ENCODE measurements around the gene RPL32. TPM values are rescaled to one million over a fixed set of nuclear protein-coding genes. Genes with fewer than 3 reads are reported as not detected.
A peak's percentile ranks its signal among the peaks of the same experiment; 100 is the strongest.

The RPL32 gene
- total RNA-seq (2021): 1,982 and 2,021 TPM in 2 replicates
- long read RNA-seq, transcript RPL32-207 (3 exons, 631 nt): minor isoform, 14 of 576 reads
- long read RNA-seq, transcript RPL32-202 (3 exons, 1,734 nt): minor isoform, 18 of 576 reads
- long read RNA-seq, transcript RPL32-204 (4 exons, 2,117 nt): major isoform, 521 of 576 reads
- long read RNA-seq, partial matches to known transcripts: 8 of 576 reads
- long read RNA-seq, other reads (novel, unspliced or antisense): 14 of 576 reads

- H2BK15ac ChIP-seq (ENCODE audit: low read depth, low read length): no peak within 1 kb of the TSS
- peaks cover 6% of the 10 kb centered on the region for H3K9me3 ChIP-seq (ENCODE audit: control insufficient read depth, low read depth, low read length)
- peak within 1 kb of the TSS; percentile 84 for H3K23ac ChIP-seq (ENCODE audit: insufficient read length, low read depth, low read length)
- no peak within 1 kb of the TSS for H2BK20ac ChIP-seq (ENCODE audit: low read depth, low read length, poor library complexity, severe bottlenecking)
- Mint-ChIP-seq H3K27ac (peak within 1 kb of the TSS; percentile 99 to 100 (median 100)), H3K4me1 (peaks cover 45 to 48% of the 10 kb centered on the region in 2 experiments), H3K4me3 (peak within 1 kb of the TSS; percentile 96 to 98), H3K9me3 (peaks cover 8% of the 10 kb centered on the region in 2 experiments), H3K27me3 (ENCODE audit: low read depth) (no peaks in the 10 kb centered on the region), H3K36me3 (ENCODE audit: insufficient read depth in 1 of 3, low read depth in 3 of 3) (peaks cover 44 to 53% (median 53%) of the 10 kb centered on the region in 3 experiments)
- peak within 1 kb of the TSS; percentile 84 for H3K4me2 ChIP-seq (ENCODE audit: insufficient read depth, insufficient read length, low read length)
- H3K79me1 ChIP-seq (ENCODE audit: insufficient read depth, low read depth, low read length, poor library complexity, severe bottlenecking): peaks cover 10% of the 10 kb centered on the region
- H2BK5ac ChIP-seq (ENCODE audit: insufficient read length, low read length): peak within 1 kb of the TSS; percentile 99
- peak; percentile 83 for DNase-seq
- no peaks in the 10 kb centered on the region for H3K27me3 ChIP-seq (ENCODE audit: insufficient read depth, low read length)
- H3K4ac ChIP-seq (ENCODE audit: low read depth, low read length): peak within 1 kb of the TSS; percentile 99
- H3K14ac ChIP-seq (ENCODE audit: insufficient read depth, low read length): peak within 1 kb of the TSS; percentile 98
- H3K9ac ChIP-seq (ENCODE audit: extremely low read depth, insufficient read length, low read length): peak within 1 kb of the TSS; percentile 100
- peak within 1 kb of the TSS; percentile 95 for H3T11ph ChIP-seq (ENCODE audit: low read length)
- no CpG with 5 or more reads among the region's 43 CpGs for WGBS (ENCODE audit: extremely low coverage, insufficient read length, low lambda C conversion rate)
- peak within 1 kb of the TSS; percentile 99 for H4K5ac ChIP-seq (ENCODE audit: insufficient read length, low read depth, low read length)
- TF ChIP-seq, protein P1, sequence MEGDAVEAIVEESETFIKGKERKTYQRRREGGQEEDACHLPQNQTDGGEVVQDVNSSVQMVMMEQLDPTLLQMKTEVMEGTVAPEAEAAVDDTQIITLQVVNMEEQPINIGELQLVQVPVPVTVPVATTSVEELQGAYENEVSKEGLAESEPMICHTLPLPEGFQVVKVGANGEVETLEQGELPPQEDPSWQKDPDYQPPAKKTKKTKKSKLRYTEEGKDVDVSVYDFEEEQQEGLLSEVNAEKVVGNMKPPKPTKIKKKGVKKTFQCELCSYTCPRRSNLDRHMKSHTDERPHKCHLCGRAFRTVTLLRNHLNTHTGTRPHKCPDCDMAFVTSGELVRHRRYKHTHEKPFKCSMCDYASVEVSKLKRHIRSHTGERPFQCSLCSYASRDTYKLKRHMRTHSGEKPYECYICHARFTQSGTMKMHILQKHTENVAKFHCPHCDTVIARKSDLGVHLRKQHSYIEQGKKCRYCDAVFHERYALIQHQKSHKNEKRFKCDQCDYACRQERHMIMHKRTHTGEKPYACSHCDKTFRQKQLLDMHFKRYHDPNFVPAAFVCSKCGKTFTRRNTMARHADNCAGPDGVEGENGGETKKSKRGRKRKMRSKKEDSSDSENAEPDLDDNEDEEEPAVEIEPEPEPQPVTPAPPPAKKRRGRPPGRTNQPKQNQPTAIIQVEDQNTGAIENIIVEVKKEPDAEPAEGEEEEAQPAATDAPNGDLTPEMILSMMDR (conservative IDR thresholded peaks at IDR 0.05): peak; percentile 89
- H2AFZ ChIP-seq (ENCODE audit: low read length): no peak within 1 kb of the TSS
- peaks cover under 1% of the 10 kb centered on the region for H4K20me1 ChIP-seq (ENCODE audit: control insufficient read depth, insufficient read depth, insufficient read length)
- peak within 1 kb of the TSS; percentile 83 for H2BK12ac ChIP-seq (ENCODE audit: insufficient read length, low read depth, low read length)
- H4K91ac ChIP-seq (ENCODE audit: insufficient read length, low read depth, low read length): peak within 1 kb of the TSS; percentile 97
- H3K56ac ChIP-seq (ENCODE audit: insufficient read length, low read depth, low read length): peak within 1 kb of the TSS; percentile 84
- H4K8ac ChIP-seq (replicated peaks; ENCODE audit: insufficient read length, low read depth, low read length): peak within 1 kb of the TSS; percentile 98
- peak within 1 kb of the TSS; percentile 97 for H3K18ac ChIP-seq (ENCODE audit: insufficient read length, low read depth, low read length)
- peaks cover 8% of the 10 kb centered on the region for H3K23me2 ChIP-seq (ENCODE audit: insufficient read length, low read depth, low read length, poor library complexity, severe bottlenecking)
- H3K4me1 ChIP-seq (ENCODE audit: insufficient read depth, low read length): peaks cover 3% of the 10 kb centered on the region
- H2AK5ac ChIP-seq (ENCODE audit: insufficient read length, low read length): peak within 1 kb of the TSS; percentile 19
- H3K27ac ChIP-seq (ENCODE audit: insufficient read length, low read depth, low read length): peak within 1 kb of the TSS; percentile 33
- H3K79me2 ChIP-seq (ENCODE audit: insufficient read depth, low read length): peaks cover 27% of the 10 kb centered on the region
- H2BK120ac ChIP-seq (ENCODE audit: low read depth, low read length, poor library complexity, severe bottlenecking): peak within 1 kb of the TSS; percentile 3
Observed at GRCh38 chr3:12841149-12841969, at the start of gene RPL32. Gene RPL32, minus strand, starts transcription at chr3:12841565. Its CDS starts 1,328 bp downstream, at chr3:12840237.
